WTC11 (cell line): Measurements from ENCODE around the gene AGR2. TPM values are rescaled to one million over a fixed set of nuclear protein-coding genes. Genes with fewer than 3 reads are reported as not detected.

Experiments used
- ATAC-seq: fragments of 200-7000 bp; cut with Tn5 transposase; 2 replicates; pipeline ENCODE4 v1.10.0; 2021; ENCODE audit warnings: mild to moderate bottlenecking, moderate library complexity
- CTCF ChIA-PET: fragments of 300-600 bp; sonication (Branson Sonifier 250); formaldehyde crosslinking; loops from one replicate; lab custom pipeline; 2021; ENCODE audit warnings: antibody characterized with exemption; lab: Charles Lee
- POLR2A ChIA-PET: fragments of 350-600 bp; sonication (Branson Sonifier 250); formaldehyde crosslinking; loops from one replicate; lab custom pipeline; 2021; ENCODE audit warnings: antibody characterized with exemption; lab: Charles Lee
- DNase-seq: peaks from one replicate; pipeline ENCODE4 v3.0.0; 2021; ENCODE audit warnings: low spot score
- H3K27ac Mint-ChIP-seq: 2 replicates; pipeline ENCODE4 v1.8.0; 2021; ENCODE audit warnings: mixed read lengths
- H3K27me3 Mint-ChIP-seq: 2 replicates; pipeline ENCODE4 v1.8.0; 2021; ENCODE audit warnings: low read depth, mild to moderate bottlenecking, moderate library complexity, mixed read lengths
- H3K36me3 Mint-ChIP-seq: 2 replicates; pipeline ENCODE4 v1.8.0; 2021; ENCODE audit warnings: mixed read lengths
- H3K4me1 Mint-ChIP-seq: 2 replicates; pipeline ENCODE4 v1.8.0; 2022; ENCODE audit warnings: mixed read lengths
- H3K4me3 Mint-ChIP-seq: 2 replicates; pipeline ENCODE4 v1.8.0; 2021; ENCODE audit warnings: mild to moderate bottlenecking, moderate library complexity, mixed read lengths
- H3K9me3 Mint-ChIP-seq: 2 replicates; pipeline ENCODE4 v1.8.0; 2021; ENCODE audit warnings: mixed read lengths
- AFF4 ChIP-seq: sonication (generic); formaldehyde crosslinking; IDR thresholded peaks from 2 replicates; pipeline ENCODE4 v1.8.1; 2023; ENCODE audit warnings: mild to moderate bottlenecking, missing genetic modification reagents, borderline replicate concordance
- CDX4 ChIP-seq: fragments of 250-450 bp; sonication (Bioruptor Pico); IDR thresholded peaks from 2 replicates; pipeline ENCODE4 v1.9.0; 2021; ENCODE audit warnings: moderate library complexity, mild to moderate bottlenecking, inconsistent platforms, borderline replicate concordance
- E2F5 ChIP-seq: sonication (generic); formaldehyde crosslinking; IDR thresholded peaks from 2 replicates; pipeline ENCODE4 v1.8.1; 2022; ENCODE audit warnings: mild to moderate bottlenecking, moderate library complexity, missing genetic modification reagents
- EMX1 ChIP-seq: fragments of 250-450 bp; sonication (Bioruptor Pico); IDR thresholded peaks from 2 replicates; pipeline ENCODE4 v1.8.0; 2021; ENCODE audit warnings: mild to moderate bottlenecking
- MYBL2 ChIP-seq: sonication (generic); formaldehyde crosslinking; IDR thresholded peaks from 2 replicates; pipeline ENCODE4 v1.8.1; 2023; ENCODE audit warnings: mild to moderate bottlenecking, moderate library complexity, missing genetic modification reagents
- SP1 ChIP-seq: sonication (generic); formaldehyde crosslinking; conservative IDR thresholded peaks from 2 replicates; pipeline ENCODE4 v1.8.1; 2022; ENCODE audit warnings: missing genetic modification reagents
- ZNF317 ChIP-seq: sonication (generic); formaldehyde crosslinking; IDR thresholded peaks from 2 replicates; pipeline ENCODE4 v1.8.1; 2023; ENCODE audit warnings: low read depth, mild to moderate bottlenecking, moderate library complexity, missing genetic modification reagents, borderline replicate concordance
- ZNF425 ChIP-seq: fragments of 250-450 bp; sonication (Bioruptor Pico); conservative IDR thresholded peaks from 2 replicates; pipeline ENCODE4 v1.9.0; 2021; ENCODE audit warnings: mild to moderate bottlenecking
- ZNF512 ChIP-seq: sonication (generic); formaldehyde crosslinking; IDR thresholded peaks from 2 replicates; pipeline ENCODE4 v1.8.1; 2022; ENCODE audit warnings: missing genetic modification reagents, borderline replicate concordance
- ZNF532 ChIP-seq: fragments of 250-450 bp; sonication (Bioruptor Pico); IDR thresholded peaks from 2 replicates; pipeline ENCODE4 v1.9.0; 2021; ENCODE audit warnings: mild to moderate bottlenecking, borderline replicate concordance
- total RNA-seq: library from RNA; stranded (reverse); gene quantifications from 3 replicates; pipeline ENCODE4 v1.2.3, GENCODE V29; 2021

The AGR2 gene
- total RNA-seq, 1 experiment from 2014 or later: 1.6 TPM

GRCh38 chr7:16794986-16795385 lies 9.8 kb downstream of the AGR2 start:
- H3K9me3 Mint-ChIP-seq: no peaks in the 10 kb centered on the region
- CTCF ChIA-PET: no interaction called here
- no peaks in the 10 kb centered on the region for H3K36me3 Mint-ChIP-seq
- POLR2A ChIA-PET: no interaction called here
- H3K27me3 Mint-ChIP-seq: no peaks in the 10 kb centered on the region
- H3K27ac Mint-ChIP-seq: no peak overlapping the region
- TF ChIP-seq SP1 (CRISPR knock-in tag) (no peak), ZNF317 (CRISPR knock-in tag) (no peak), CDX4 (CRISPR knock-in tag) (no peak), ZNF532 (CRISPR knock-in tag) (no peak), EMX1 (CRISPR knock-in tag) (no peak), AFF4 (CRISPR knock-in tag) (no peak)
- no peak for DNase-seq
- ATAC-seq: no peak
- H3K4me1 Mint-ChIP-seq: no peaks in the 10 kb centered on the region
- H3K4me3 Mint-ChIP-seq: no peak overlapping the region

GRCh38 chr7:16791905-16792698 lies 12.7 kb downstream of the AGR2 start:
- no peak for DNase-seq
- Mint-ChIP-seq H3K27ac (peak overlapping the region; percentile 6; the same call in 1 of the 2 replicates), H3K36me3 (peaks cover 5% of the 10 kb centered on the region; the same call in 1 of the 2 replicates), H3K4me1 (no peaks in the 10 kb centered on the region), H3K9me3 (no peaks in the 10 kb centered on the region), H3K27me3 (no peaks in the 10 kb centered on the region), H3K4me3 (no peak overlapping the region)
- TF ChIP-seq MYBL2 (no peak), E2F5 (CRISPR knock-in tag) (no peak), ZNF512 (CRISPR knock-in tag) (no peak), ZNF425 (no peak)
- ChIA-PET POLR2A (no interaction called here), CTCF (no interaction called here)
- no peak for ATAC-seq
